ENCODE measurements around the gene COMMD8. TPM values are rescaled to one million over a fixed set of nuclear protein-coding genes. Genes with fewer than 3 reads are reported as not detected.

Gene COMMD8
- total RNA-seq, 2 donors from 2014 or later, result 4.6 to 9.9 TPM

- DNase-seq (no peak), ATAC-seq (no peak)
- no peak overlapping the region for H3K27ac ChIP-seq
- no peaks in the 10 kb centered on the region for H3K9me3 ChIP-seq
- H3K4me1 ChIP-seq, result no peaks in the 10 kb centered on the region
- TF ChIP-seq POLR2A (IDR thresholded peaks at IDR 0.05) (no peak), CTCF (IDR thresholded peaks at IDR 0.05) (no peak)
- no peaks in the 10 kb centered on the region for H3K36me3 ChIP-seq (replicated peaks in 1 of 2; ENCODE audit: insufficient read depth in 1 of 2, low read depth in 2 of 2)
- no peaks in the 10 kb centered on the region for H3K27me3 ChIP-seq
- intact Hi-C loops (cut with DNase I), result no loop called here
- H3K4me3 ChIP-seq, result no peak overlapping the region
Measured at GRCh38 chr4:47415719-47416118, 47.8 kb downstream of the COMMD8 start.

DNA sequence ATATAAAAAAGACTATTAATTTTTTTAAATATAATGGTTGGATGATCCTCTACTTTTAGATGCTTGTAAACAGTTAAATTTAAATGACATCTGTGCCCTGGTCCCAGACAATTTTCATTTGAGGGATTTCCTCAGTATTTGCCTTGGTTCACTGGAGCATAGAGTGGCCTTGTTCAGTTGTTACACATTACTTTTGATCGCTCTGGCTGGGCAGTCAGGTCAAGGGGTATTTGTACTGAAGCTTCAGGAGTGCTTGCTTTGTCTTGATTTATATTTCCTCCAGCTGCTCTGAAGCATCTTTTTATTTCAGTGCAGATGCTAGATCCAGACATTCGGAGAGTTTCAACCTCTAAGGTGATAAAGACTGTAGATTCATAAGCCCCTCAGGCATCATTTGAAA is 50.0 kb downstream of the COMMD8 start:
- DNase-seq (no peak), ATAC-seq (no peak)
- TF ChIP-seq POLR2A (IDR thresholded peaks at IDR 0.05), result no peak
- TF ChIP-seq CTCF (IDR thresholded peaks at IDR 0.05), result no peak
- Histone ChIP-seq H3K4me1 (no peaks in the 10 kb centered on the region), H3K9me3 (no peaks in the 10 kb centered on the region), H3K4me3 (no peak overlapping the region), H3K36me3 (replicated peaks in 1 of 2; ENCODE audit: insufficient read depth in 1 of 2, low read depth in 2 of 2) (no peaks in the 10 kb centered on the region), H3K27me3 (no peaks in the 10 kb centered on the region), H3K27ac (no peak overlapping the region)
- intact Hi-C loops (cut with DNase I), result no loop called here
- 29 to 38% methylated on average over 2 of the region's 2 CpGs for WGBS, 2 donors

DNA sequence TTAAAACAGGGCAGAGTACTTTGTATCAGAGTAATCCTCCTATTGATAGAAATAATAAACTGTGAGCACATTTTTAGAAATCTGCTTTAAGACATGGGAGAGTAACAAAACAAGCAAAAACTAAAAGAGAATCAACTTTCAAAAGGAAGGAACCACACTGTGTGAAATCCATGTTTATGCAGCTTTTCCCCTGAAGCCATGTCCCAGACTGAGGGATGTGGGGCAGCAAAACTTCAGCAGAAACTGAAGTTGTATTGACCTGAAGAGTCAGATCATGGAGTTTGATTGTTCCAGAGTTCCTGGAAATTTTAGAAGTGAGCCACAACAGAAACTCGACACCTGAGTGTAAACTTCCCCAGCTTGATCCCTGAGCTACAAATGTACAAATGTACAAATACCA is 53.2 kb downstream of the COMMD8 start:
- Histone ChIP-seq H3K36me3 (replicated peaks in 1 of 2; ENCODE audit: insufficient read depth in 1 of 2, low read depth in 2 of 2) (no peaks in the 10 kb centered on the region), H3K27ac (no peak overlapping the region), H3K27me3 (no peaks in the 10 kb centered on the region), H3K9me3 (no peaks in the 10 kb centered on the region), H3K4me3 (no peak overlapping the region), H3K4me1 (no peaks in the 10 kb centered on the region)
- no peak for TF ChIP-seq POLR2A (IDR thresholded peaks at IDR 0.05)
- TF ChIP-seq CTCF (IDR thresholded peaks at IDR 0.05), result no peak
- intact Hi-C loops (cut with DNase I), result no loop called here
- DNase-seq (no peak), ATAC-seq (no peak)
- whole genome bisulfite sequencing, 2 donors, result 47 to 57% methylated on average over 1 of the region's 1 CpG

DNA sequence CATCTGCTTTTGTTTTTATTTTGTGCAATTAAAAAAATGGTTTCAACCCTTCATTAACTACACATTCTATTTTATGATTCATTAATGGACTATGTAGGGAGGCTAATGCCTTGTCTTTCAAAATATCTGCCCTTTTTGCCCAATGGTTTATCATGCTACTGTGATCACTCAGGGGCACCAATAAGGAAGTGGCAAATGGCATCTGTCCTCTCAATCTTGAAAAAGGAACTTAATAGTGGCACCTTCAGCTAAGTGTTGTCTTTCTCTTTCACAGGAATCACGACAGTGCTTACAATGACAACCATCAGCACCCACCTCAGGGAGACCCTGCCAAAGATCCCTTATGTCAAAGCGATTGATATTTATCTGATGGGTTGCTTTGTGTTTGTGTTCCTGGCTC is 57.1 kb downstream of the COMMD8 start:
- Histone ChIP-seq H3K9me3 (no peaks in the 10 kb centered on the region), H3K36me3 (replicated peaks in 1 of 2; ENCODE audit: insufficient read depth in 1 of 2, low read depth in 2 of 2) (no peaks in the 10 kb centered on the region), H3K27me3 (no peaks in the 10 kb centered on the region), H3K27ac (no peak overlapping the region), H3K4me1 (no peaks in the 10 kb centered on the region), H3K4me3 (no peak overlapping the region)
- intact Hi-C loops (cut with DNase I), result no loop called here
- no peak for ATAC-seq
- WGBS, 2 donors, result 45 to 50% methylated on average over 2 of the region's 2 CpGs
- TF ChIP-seq POLR2A (IDR thresholded peaks at IDR 0.05) (no peak), CTCF (IDR thresholded peaks at IDR 0.05) (no peak)
- no peak for DNase-seq

Other genes starting within 250 kb of the COMMD8 start
- 10 to 100 TPM; 12.5 to 24.4 TPM for gene ATP10D, start 21.6 kb upstream of the COMMD8 start, total RNA-seq